ENCODE measurements around the gene P2RY11. TPM values are rescaled to one million over a fixed set of nuclear protein-coding genes. Genes with fewer than 3 reads are reported as not detected.

P2RY11 gene
- total RNA-seq, 1 experiment from 2014 or later, result 23.7 TPM

GRCh38 chr19:10102787-10103236, 8.7 kb upstream of the P2RY11 start:
- TF ChIP-seq EZH2 (IDR thresholded peaks at IDR 0.05; ENCODE audit: low read depth) (no peak), CTCF (conservative IDR thresholded peaks at IDR 0.05) (no peak)
- no peaks in the 10 kb centered on the region for H3K9me3 ChIP-seq (ENCODE audit: insufficient read depth, low read depth)
- ChIA-PET CTCF (no interaction called here), POLR2A (ENCODE audit: unreplicated experiment) (interaction anchor here (0.7 kb wide), 1 partner anchor 84 kb away, joined by 3 read pairs; no protein-coding TSS in a partner anchor)
- no peak overlapping the region for H2AFZ ChIP-seq
- H4K20me1 ChIP-seq (ENCODE audit: insufficient read depth), result peaks cover 9% of the 10 kb centered on the region; the same call in 1 of the 2 replicates
- peaks cover 18% of the 10 kb centered on the region; the same call in 1 of the 2 replicates for H3F3A ChIP-seq (ENCODE audit: insufficient read depth, low read depth)
- H3K27ac ChIP-seq, result no peak overlapping the region
- no peaks in the 10 kb centered on the region for H3K9me2 ChIP-seq (ENCODE audit: insufficient read depth)
- peaks cover 7% of the 10 kb centered on the region for H3K36me3 ChIP-seq (ENCODE audit: low read depth)
- no peak overlapping the region for H3K4me3 ChIP-seq
- H3K4me1 ChIP-seq (replicated peaks; ENCODE audit: insufficient read depth), result peaks cover 7% of the 10 kb centered on the region
- H3K27me3 ChIP-seq (ENCODE audit: insufficient read depth, low read depth), result no peaks in the 10 kb centered on the region
- H3K4me2 ChIP-seq, result no peak overlapping the region
- H3K79me2 ChIP-seq (ENCODE audit: low read depth), result peaks cover 17% of the 10 kb centered on the region
- BruUV-seq (replicated peaks), result no TSS peak
- intact Hi-C loops (cut with micrococcal nuclease; ENCODE audit: unreplicated experiment), result loop anchor here (10.0 kb wide), 1 partner anchor 168 kb away; the partner anchor contains the start of gene OLFM2
- no peak for DNase-seq

- BruUV-seq (replicated peaks), result no TSS peak
These were observed 7.4 kb upstream of the P2RY11 start for GRCh38 chr19:10104130-10104513.

More at GRCh38 chr19:10104130-10104513, 7.4 kb upstream of the P2RY11 start:
- H3K79me2 ChIP-seq (ENCODE audit: low read depth), result peaks cover 29% of the 10 kb centered on the region
- H3F3A ChIP-seq (ENCODE audit: insufficient read depth, low read depth), result peaks cover 21% of the 10 kb centered on the region
- no peak overlapping the region for H3K4me3 ChIP-seq
- no peak for TF ChIP-seq CTCF (conservative IDR thresholded peaks at IDR 0.05)
- TF ChIP-seq EZH2 (IDR thresholded peaks at IDR 0.05; ENCODE audit: low read depth), result no peak
- H3K9me2 ChIP-seq (ENCODE audit: insufficient read depth), result no peaks in the 10 kb centered on the region
- POLR2A ChIA-PET (ENCODE audit: unreplicated experiment), result interaction anchor here (0.7 kb wide), 1 partner anchor 131 kb away, joined by 3 read pairs; no protein-coding TSS in a partner anchor
- H4K20me1 ChIP-seq (ENCODE audit: insufficient read depth), result peaks cover 12% of the 10 kb centered on the region
- peaks cover 9% of the 10 kb centered on the region for H3K4me1 ChIP-seq (replicated peaks; ENCODE audit: insufficient read depth)
- no peaks in the 10 kb centered on the region for H3K27me3 ChIP-seq (ENCODE audit: insufficient read depth, low read depth)
- H2AFZ ChIP-seq, result no peak overlapping the region
- CTCF ChIA-PET, result interaction anchor here (0.6 kb wide), 1 partner anchor 148 kb away, joined by 3 read pairs; the partner anchor contains the start of gene MRPL4
- intact Hi-C loops (cut with micrococcal nuclease; ENCODE audit: unreplicated experiment), result loop anchor here (10.0 kb wide), 1 partner anchor 169 kb away; the partner anchor contains the start of gene OLFM2
- H3K4me2 ChIP-seq, result no peak overlapping the region
- H3K36me3 ChIP-seq (ENCODE audit: low read depth), result peaks cover 20% of the 10 kb centered on the region
- DNase-seq, result no peak
- no peak overlapping the region for H3K27ac ChIP-seq
- H3K9me3 ChIP-seq (ENCODE audit: insufficient read depth, low read depth), result no peaks in the 10 kb centered on the region

Measured in PC-9 (cell line).